Measurements from ENCODE around the gene COPB1. TPM values are rescaled to one million over a fixed set of nuclear protein-coding genes. Genes with fewer than 3 reads are reported as not detected.

Gene COPB1
- total and polyA plus RNA-seq, 4 donors = 32.1 to 140 (median 74.5) TPM

DNA sequence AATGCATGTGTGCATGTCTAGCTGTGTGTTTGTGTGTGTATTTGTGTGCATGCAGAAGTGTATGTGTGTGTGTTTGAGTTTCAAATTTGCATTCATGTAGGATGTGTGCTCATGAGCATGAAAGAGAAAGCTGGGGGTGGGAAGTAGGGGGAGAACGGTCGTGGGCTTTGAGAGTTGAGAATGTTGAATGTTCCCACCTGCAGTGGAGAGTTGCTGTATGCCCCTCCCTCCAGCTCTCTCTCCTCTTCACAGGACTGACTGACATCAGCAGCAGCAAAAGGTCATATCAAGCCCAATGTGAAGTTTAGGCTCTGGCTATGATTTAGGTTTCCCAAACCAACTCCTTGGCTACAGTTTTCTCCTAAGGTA, 76.8 kb downstream of the COPB1 start (continued):
- TF ChIP-seq, protein P1, sequence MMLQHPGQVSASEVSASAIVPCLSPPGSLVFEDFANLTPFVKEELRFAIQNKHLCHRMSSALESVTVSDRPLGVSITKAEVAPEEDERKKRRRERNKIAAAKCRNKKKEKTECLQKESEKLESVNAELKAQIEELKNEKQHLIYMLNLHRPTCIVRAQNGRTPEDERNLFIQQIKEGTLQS (IDR thresholded peaks at IDR 0.05) = no peak
- no peak for TF ChIP-seq EGR1 (IDR thresholded peaks at IDR 0.05; ENCODE audit: low read depth in 2 of 2)
- TF ChIP-seq HNF4A (conservative IDR thresholded peaks at IDR 0.05) = no peak
- TF ChIP-seq, protein P2, sequence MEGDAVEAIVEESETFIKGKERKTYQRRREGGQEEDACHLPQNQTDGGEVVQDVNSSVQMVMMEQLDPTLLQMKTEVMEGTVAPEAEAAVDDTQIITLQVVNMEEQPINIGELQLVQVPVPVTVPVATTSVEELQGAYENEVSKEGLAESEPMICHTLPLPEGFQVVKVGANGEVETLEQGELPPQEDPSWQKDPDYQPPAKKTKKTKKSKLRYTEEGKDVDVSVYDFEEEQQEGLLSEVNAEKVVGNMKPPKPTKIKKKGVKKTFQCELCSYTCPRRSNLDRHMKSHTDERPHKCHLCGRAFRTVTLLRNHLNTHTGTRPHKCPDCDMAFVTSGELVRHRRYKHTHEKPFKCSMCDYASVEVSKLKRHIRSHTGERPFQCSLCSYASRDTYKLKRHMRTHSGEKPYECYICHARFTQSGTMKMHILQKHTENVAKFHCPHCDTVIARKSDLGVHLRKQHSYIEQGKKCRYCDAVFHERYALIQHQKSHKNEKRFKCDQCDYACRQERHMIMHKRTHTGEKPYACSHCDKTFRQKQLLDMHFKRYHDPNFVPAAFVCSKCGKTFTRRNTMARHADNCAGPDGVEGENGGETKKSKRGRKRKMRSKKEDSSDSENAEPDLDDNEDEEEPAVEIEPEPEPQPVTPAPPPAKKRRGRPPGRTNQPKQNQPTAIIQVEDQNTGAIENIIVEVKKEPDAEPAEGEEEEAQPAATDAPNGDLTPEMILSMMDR (IDR thresholded peaks at IDR 0.05; ENCODE audit: low read depth, low read length, missing input control) = no peak
- TF ChIP-seq RAD21 (IDR thresholded peaks at IDR 0.05) = no peak
- TF ChIP-seq RXRA (IDR thresholded peaks at IDR 0.05) = no peak

DNA sequence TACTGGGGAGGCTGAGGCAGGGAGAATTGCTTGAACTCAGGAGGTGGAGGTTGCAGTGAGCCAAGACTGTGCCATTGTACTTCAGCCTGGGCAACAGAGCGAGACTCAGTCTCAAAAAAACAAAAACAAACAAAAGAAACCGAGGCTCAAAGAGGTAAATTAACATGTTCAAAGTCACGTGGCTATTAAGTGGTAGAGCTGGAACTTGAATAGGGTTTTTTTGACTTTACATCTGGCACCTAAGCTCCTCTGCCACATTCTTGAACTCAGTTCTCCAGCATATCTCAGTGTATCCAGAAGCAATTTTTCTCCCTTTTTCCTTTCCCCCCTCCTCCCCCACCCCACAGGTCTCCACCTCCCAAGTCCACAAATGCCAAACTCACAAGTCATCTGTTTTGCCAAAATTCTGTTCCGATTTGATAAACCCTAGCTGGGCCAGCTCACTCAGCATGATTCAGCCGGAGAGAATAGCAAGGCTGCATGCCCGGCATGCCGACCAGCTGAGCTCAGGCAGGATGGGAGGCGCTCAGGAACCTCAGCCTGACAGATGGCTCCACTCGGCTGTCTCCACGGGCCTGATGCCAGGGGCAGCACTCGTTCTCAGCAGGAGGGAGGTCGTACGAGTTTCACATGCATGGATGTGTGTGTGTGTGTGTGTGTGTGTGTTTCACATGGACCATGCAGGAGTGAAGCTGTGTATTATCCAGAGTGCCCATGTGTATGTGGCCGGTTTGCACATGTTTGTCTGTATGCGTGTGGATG, 77.4 kb downstream of the COPB1 start:
- Histone ChIP-seq H3K36me3 (ENCODE audit: control insufficient read depth in 4 of 4, insufficient read depth in 3 of 4, low read depth in 1 of 4, low read length in 3 of 4) (no peaks in the 10 kb centered on the region), H3K27me3 (ENCODE audit: control insufficient read depth in 4 of 4, insufficient read depth in 4 of 4, low read length in 3 of 4) (no peaks in the 10 kb centered on the region), H3K27ac (ENCODE audit: low read depth in 1 of 2, low read length in 2 of 2) (no peak overlapping the region), H3K4me1 (ENCODE audit: control insufficient read depth in 4 of 4, insufficient read depth in 4 of 4, low read length in 3 of 4) (no peaks in the 10 kb centered on the region), H3K4me3 (ENCODE audit: low read depth in 1 of 3, low read length in 3 of 3) (no peak overlapping the region), H3K9me3 (ENCODE audit: control insufficient read depth in 4 of 4, low read length in 3 of 4) (no peaks in the 10 kb centered on the region), H3K9ac (ENCODE audit: low read depth in 1 of 2, low read length in 2 of 2) (no peak overlapping the region)
- TF ChIP-seq EGR1 (IDR thresholded peaks at IDR 0.05; ENCODE audit: low read depth in 2 of 2) (no peak), NR2F2 (IDR thresholded peaks at IDR 0.05) (peak; percentile 31), GABPA (IDR thresholded peaks at IDR 0.05 in 1 of 2, conservative IDR thresholded peaks at IDR 0.05 in 1 of 2) (no peak), HNF4A (conservative IDR thresholded peaks at IDR 0.05) (no peak)
- DNase-seq (ENCODE audit: low spot score) = no peak
- WGBS = 54% methylated on average over 15 of the region's 15 CpGs

DNA sequence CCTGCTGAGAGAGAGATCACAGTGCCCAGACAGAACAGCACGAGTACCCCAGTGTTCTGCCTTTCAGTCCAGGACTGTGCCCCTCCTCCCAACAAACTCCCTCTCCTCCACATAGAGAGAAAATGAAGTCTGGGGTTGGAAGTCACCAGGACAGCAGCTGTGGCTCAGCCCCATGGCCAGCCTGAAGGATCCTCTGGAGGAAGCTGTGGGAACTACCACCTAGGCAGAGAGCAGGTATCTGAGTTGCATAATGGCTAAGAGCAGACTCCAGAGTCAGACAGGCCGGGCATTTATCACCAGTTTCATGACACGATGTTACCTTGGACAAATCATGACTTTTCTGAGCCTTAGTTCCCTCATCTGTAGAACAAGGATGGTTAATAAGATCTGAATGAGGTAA, 79.4 kb downstream of the COPB1 start:
- TF ChIP-seq YY1 (IDR thresholded peaks at IDR 0.05) (no peak), NR2F2 (IDR thresholded peaks at IDR 0.05) (no peak), HNF4A (conservative IDR thresholded peaks at IDR 0.05) (no peak), FOXA2 (IDR thresholded peaks at IDR 0.05) (no peak), FOXA1 (IDR thresholded peaks at IDR 0.05) (no peak), GABPA (IDR thresholded peaks at IDR 0.05 in 1 of 2, conservative IDR thresholded peaks at IDR 0.05 in 1 of 2) (no peak), HNF4G (IDR thresholded peaks at IDR 0.05) (no peak), SP1 (IDR thresholded peaks at IDR 0.05) (no peak), TAF1 (conservative IDR thresholded peaks at IDR 0.05) (no peak), RAD21 (IDR thresholded peaks at IDR 0.05) (no peak), EGR1 (IDR thresholded peaks at IDR 0.05; ENCODE audit: low read depth in 2 of 2) (no peak), RXRA (IDR thresholded peaks at IDR 0.05) (no peak), JUND (IDR thresholded peaks at IDR 0.05) (no peak)
- TF ChIP-seq, protein P3, sequence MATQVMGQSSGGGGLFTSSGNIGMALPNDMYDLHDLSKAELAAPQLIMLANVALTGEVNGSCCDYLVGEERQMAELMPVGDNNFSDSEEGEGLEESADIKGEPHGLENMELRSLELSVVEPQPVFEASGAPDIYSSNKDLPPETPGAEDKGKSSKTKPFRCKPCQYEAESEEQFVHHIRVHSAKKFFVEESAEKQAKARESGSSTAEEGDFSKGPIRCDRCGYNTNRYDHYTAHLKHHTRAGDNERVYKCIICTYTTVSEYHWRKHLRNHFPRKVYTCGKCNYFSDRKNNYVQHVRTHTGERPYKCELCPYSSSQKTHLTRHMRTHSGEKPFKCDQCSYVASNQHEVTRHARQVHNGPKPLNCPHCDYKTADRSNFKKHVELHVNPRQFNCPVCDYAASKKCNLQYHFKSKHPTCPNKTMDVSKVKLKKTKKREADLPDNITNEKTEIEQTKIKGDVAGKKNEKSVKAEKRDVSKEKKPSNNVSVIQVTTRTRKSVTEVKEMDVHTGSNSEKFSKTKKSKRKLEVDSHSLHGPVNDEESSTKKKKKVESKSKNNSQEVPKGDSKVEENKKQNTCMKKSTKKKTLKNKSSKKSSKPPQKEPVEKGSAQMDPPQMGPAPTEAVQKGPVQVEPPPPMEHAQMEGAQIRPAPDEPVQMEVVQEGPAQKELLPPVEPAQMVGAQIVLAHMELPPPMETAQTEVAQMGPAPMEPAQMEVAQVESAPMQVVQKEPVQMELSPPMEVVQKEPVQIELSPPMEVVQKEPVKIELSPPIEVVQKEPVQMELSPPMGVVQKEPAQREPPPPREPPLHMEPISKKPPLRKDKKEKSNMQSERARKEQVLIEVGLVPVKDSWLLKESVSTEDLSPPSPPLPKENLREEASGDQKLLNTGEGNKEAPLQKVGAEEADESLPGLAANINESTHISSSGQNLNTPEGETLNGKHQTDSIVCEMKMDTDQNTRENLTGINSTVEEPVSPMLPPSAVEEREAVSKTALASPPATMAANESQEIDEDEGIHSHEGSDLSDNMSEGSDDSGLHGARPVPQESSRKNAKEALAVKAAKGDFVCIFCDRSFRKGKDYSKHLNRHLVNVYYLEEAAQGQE (IDR thresholded peaks at IDR 0.05) = no peak
- TF ChIP-seq, protein P1 (IDR thresholded peaks at IDR 0.05) = no peak
- TF ChIP-seq, protein P4, sequence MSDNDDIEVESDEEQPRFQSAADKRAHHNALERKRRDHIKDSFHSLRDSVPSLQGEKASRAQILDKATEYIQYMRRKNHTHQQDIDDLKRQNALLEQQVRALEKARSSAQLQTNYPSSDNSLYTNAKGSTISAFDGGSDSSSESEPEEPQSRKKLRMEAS (IDR thresholded peaks at IDR 0.05) = no peak
- TF ChIP-seq, protein P5, sequence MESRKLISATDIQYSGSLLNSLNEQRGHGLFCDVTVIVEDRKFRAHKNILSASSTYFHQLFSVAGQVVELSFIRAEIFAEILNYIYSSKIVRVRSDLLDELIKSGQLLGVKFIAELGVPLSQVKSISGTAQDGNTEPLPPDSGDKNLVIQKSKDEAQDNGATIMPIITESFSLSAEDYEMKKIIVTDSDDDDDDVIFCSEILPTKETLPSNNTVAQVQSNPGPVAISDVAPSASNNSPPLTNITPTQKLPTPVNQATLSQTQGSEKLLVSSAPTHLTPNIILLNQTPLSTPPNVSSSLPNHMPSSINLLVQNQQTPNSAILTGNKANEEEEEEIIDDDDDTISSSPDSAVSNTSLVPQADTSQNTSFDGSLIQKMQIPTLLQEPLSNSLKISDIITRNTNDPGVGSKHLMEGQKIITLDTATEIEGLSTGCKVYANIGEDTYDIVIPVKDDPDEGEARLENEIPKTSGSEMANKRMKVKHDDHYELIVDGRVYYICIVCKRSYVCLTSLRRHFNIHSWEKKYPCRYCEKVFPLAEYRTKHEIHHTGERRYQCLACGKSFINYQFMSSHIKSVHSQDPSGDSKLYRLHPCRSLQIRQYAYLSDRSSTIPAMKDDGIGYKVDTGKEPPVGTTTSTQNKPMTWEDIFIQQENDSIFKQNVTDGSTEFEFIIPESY (IDR thresholded peaks at IDR 0.05) = no peak
- TF ChIP-seq, protein P2 (IDR thresholded peaks at IDR 0.05; ENCODE audit: low read depth, low read length, missing input control) = no peak
- Histone ChIP-seq H3K36me3 (ENCODE audit: control insufficient read depth in 4 of 4, insufficient read depth in 3 of 4, low read depth in 1 of 4, low read length in 3 of 4) (no peaks in the 10 kb centered on the region), H3K9ac (ENCODE audit: low read depth in 1 of 2, low read length in 2 of 2) (no peak overlapping the region), H3K9me3 (ENCODE audit: control insufficient read depth in 4 of 4, low read length in 3 of 4) (no peaks in the 10 kb centered on the region), H3K4me1 (ENCODE audit: control insufficient read depth in 4 of 4, insufficient read depth in 4 of 4, low read length in 3 of 4) (no peaks in the 10 kb centered on the region), H3K4me3 (ENCODE audit: low read depth in 1 of 3, low read length in 3 of 3) (no peak overlapping the region), H3K27ac (ENCODE audit: low read depth in 1 of 2, low read length in 2 of 2) (no peak overlapping the region), H3K27me3 (ENCODE audit: control insufficient read depth in 4 of 4, insufficient read depth in 4 of 4, low read length in 3 of 4) (no peaks in the 10 kb centered on the region)
- no peak for DNase-seq (ENCODE audit: low spot score)
- 94% methylated on average over 3 of the region's 3 CpGs for WGBS
